MM.1S (cell line): ENCODE measurements around the gene PPEF1.

Experiments used
- EZH2 ChIP-seq: fragments of 300-600 bp; sonication (generic); optimal IDR thresholded peaks from 2 replicates; pipeline ENCODE3; 2017; ENCODE audit warnings: low read depth, mild to moderate bottlenecking, antibody characterized with exemption, low read length, mixed read lengths
- EZH2phosphoT487 ChIP-seq: fragments of 300-600 bp; sonication (generic); IDR thresholded peaks from 2 replicates; pipeline ENCODE4 v1.6.1; 2018; ENCODE audit warnings: antibody characterized with exemption, low read length
- TF ChIP-seq, protein P1 (sequence below): fragments of 300-600 bp; sonication (generic); IDR thresholded peaks from 2 replicates; pipeline ENCODE4 v1.5.1; 2016; ENCODE audit warnings: antibody characterized with exemption, low read length, mixed read lengths

DNA sequence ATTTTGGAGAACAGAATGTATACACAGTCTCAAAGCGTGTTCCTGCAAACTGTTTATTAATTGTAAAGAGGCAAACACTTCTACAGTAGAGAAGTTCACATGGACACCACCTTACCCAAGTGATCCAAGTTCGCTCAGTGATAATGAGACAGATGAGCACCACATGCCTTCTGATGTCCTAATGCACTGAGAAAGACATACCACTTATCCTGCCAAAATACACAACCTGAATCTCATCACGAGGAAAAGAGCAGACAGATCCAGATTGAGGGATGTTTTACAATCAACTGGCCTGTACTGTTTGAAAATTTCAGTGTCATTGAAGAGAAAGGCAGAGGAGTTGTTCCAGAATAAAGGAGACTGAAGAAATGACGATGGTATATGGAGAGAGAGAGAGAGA lies 12.4 kb downstream of the PPEF1 start:
- TF ChIP-seq, protein P1, sequence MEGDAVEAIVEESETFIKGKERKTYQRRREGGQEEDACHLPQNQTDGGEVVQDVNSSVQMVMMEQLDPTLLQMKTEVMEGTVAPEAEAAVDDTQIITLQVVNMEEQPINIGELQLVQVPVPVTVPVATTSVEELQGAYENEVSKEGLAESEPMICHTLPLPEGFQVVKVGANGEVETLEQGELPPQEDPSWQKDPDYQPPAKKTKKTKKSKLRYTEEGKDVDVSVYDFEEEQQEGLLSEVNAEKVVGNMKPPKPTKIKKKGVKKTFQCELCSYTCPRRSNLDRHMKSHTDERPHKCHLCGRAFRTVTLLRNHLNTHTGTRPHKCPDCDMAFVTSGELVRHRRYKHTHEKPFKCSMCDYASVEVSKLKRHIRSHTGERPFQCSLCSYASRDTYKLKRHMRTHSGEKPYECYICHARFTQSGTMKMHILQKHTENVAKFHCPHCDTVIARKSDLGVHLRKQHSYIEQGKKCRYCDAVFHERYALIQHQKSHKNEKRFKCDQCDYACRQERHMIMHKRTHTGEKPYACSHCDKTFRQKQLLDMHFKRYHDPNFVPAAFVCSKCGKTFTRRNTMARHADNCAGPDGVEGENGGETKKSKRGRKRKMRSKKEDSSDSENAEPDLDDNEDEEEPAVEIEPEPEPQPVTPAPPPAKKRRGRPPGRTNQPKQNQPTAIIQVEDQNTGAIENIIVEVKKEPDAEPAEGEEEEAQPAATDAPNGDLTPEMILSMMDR, result no peak
- TF ChIP-seq EZH2 (no peak), EZH2phosphoT487 (no peak)
